Stimulated activated memory B cell treated with anti-CD40 and anti-IgM and Interleukin-4, amounts not matched to agents 10 μg/mL and 1 μg/mL and 100 μg/mL, for 72 hours (primary cell): Measurements from ENCODE around the gene HNRNPL.
A peak's percentile ranks its signal among the peaks of the same experiment; 100 is the strongest.

ENCODE experiments used
- ATAC-seq: fragments of 150-1000 bp; cut with Tn5 transposase; 2 replicates; pipeline ENCODE4 v1.10.0; 2021
- H3K27ac Mint-ChIP-seq: one replicate; pipeline ENCODE4 v1.8.0; 2022; ENCODE audit warnings: mild to moderate bottlenecking, mixed read lengths
- H3K27me3 Mint-ChIP-seq: one replicate; pipeline ENCODE4 v1.8.0; 2022; ENCODE audit warnings: mixed read lengths
- H3K36me3 Mint-ChIP-seq: one replicate; pipeline ENCODE4 v1.8.0; 2022; ENCODE audit warnings: mixed read lengths
- H3K4me1 Mint-ChIP-seq: one replicate; pipeline ENCODE4 v1.8.0; 2022; ENCODE audit warnings: mixed read lengths
- H3K4me3 Mint-ChIP-seq: one replicate; pipeline ENCODE4 v1.8.0; 2022; ENCODE audit warnings: mild to moderate bottlenecking, moderate library complexity, mixed read lengths
- H3K9me3 Mint-ChIP-seq: one replicate; pipeline ENCODE4 v1.8.0; 2022; ENCODE audit warnings: mixed read lengths

Gene HNRNPL

DNA sequence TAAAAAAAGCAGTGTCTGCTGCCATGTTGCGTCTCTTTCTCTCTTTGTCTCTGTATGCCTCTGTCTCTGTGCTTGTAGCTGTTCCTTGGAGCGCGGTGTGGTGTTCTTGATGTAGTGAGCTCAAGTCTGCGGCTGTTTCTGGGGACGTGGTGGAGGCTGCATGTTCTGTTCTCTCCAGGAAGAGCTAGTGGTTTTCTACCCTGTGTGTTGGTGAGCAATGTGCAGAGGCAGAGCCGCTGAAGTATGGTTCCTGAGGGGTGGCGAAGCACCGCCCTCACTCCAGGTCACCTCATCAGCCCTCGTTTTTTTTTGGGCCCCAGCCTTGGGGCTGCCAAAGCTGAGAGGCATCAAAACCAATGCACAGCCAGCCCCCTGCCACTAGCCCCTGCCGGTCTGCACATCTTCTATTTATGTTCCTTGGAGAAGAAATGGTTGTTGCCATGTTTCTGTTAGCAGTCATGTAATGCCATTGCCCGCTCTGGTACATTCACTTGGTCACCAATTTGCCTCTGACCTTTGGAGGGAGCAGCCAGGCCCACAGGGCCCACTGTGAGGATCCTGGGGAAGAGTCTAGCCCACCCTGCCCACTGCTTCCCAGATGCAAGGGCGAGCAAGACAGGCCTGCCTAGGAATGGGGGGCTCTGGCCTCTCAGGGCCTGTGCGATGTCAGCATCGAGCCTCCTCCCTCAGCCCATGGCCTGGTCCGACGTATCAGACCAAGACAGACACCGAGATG is 7.2 kb downstream of the HNRNPL start:
- no peaks in the 10 kb centered on the region for H3K9me3 Mint-ChIP-seq
- peaks cover 72% of the 10 kb centered on the region for H3K4me1 Mint-ChIP-seq
- H3K27me3 Mint-ChIP-seq, result no peaks in the 10 kb centered on the region
- peaks cover 86% of the 10 kb centered on the region for H3K36me3 Mint-ChIP-seq
- peak overlapping the region; percentile 68 for H3K27ac Mint-ChIP-seq
- H3K4me3 Mint-ChIP-seq, result peak overlapping the region; percentile 63
- peak; percentile 93 for ATAC-seq

DNA sequence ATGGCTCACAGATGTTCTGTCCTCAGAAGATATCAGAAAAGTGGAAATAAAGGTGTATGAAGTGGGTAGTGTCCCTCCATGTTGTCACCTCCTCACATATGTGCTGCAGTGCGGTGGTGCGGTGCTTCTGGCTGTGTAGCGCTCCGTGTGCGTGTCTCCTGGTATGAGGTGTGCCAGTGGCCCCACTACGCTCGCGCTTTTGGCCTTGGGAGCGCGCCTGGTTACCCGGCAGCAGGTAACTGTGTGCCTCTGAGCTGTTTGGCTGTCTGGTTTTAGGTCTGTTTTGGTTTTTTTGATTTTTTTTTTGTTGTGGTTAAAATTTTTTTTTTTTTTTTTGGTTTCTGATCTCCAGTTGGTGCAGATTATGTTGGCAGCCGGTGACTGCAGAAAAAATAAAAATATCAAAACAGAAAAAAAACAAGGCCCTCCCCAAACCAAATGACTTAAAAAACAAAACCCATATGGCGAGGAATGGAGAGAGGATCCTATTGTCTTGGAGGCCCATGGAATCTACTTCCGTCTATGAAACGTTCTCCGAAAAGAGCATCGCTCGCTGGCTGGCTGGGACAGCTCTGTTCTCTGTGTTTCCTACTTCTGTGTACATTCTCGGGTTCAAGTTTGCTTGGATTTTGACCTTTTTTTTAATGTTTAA is 7.9 kb downstream of the HNRNPL start:
- Mint-ChIP-seq H3K27ac (peak overlapping the region; percentile 68), H3K4me1 (peaks cover 70% of the 10 kb centered on the region), H3K27me3 (no peaks in the 10 kb centered on the region), H3K36me3 (peaks cover 87% of the 10 kb centered on the region), H3K9me3 (no peaks in the 10 kb centered on the region), H3K4me3 (no peak overlapping the region)
- no peak for ATAC-seq

DNA sequence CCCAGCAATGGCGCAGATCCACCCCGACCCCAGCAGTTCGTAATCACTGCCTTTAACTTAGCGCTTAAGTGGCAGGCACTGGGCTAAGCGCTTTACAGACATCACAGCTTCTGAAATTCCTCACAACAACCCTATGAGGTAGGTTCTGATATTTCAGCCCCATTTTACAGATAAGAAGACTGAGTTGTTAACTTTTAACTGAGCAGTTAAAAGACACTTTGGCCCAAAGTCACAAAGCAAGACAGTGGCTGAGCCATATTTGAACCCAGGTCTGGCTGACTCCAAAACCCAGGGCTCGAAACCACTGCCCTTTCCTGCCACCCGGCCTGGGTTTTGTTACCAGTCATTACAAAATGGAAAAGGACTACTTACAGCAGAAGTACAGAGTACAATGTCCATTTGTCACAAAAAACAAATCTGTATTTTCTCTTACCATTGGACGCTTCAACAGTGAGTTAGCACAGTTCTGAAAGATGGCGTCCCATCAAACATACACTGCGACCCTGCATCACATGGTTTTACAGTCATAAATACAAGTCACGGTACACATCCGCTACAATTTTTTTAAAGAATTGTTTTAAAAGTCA is 8.5 kb downstream of the HNRNPL start:
- no peak overlapping the region for H3K4me3 Mint-ChIP-seq
- no peaks in the 10 kb centered on the region for H3K27me3 Mint-ChIP-seq
- ATAC-seq, result no peak
- H3K4me1 Mint-ChIP-seq, result peaks cover 69% of the 10 kb centered on the region
- peaks cover 89% of the 10 kb centered on the region for H3K36me3 Mint-ChIP-seq
- H3K27ac Mint-ChIP-seq, result no peak overlapping the region
- H3K9me3 Mint-ChIP-seq, result no peaks in the 10 kb centered on the region

DNA sequence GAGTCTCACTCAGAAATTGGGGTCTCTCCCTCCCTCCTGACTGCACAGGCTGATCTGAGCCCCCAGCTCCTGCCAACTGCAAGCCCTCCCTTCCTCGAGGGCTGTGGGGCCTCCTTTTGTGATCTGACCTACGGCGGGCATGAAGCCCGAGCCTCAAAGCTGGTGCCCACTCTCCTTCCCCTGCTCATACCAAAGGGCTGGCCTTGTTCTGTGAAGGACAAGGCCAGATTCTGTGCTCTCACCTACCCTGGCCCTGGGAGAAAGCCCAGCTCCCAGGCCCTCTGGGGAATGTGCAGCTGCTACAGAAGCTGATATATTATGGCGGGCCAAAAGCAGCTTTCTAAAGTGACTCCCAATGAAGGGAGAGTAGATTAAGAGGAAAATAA is 9.2 kb downstream of the HNRNPL start:
- Mint-ChIP-seq H3K36me3 (peaks cover 88% of the 10 kb centered on the region), H3K27ac (no peak overlapping the region), H3K4me1 (peaks cover 62% of the 10 kb centered on the region), H3K9me3 (no peaks in the 10 kb centered on the region), H3K27me3 (no peaks in the 10 kb centered on the region), H3K4me3 (no peak overlapping the region)
- no peak for ATAC-seq

DNA sequence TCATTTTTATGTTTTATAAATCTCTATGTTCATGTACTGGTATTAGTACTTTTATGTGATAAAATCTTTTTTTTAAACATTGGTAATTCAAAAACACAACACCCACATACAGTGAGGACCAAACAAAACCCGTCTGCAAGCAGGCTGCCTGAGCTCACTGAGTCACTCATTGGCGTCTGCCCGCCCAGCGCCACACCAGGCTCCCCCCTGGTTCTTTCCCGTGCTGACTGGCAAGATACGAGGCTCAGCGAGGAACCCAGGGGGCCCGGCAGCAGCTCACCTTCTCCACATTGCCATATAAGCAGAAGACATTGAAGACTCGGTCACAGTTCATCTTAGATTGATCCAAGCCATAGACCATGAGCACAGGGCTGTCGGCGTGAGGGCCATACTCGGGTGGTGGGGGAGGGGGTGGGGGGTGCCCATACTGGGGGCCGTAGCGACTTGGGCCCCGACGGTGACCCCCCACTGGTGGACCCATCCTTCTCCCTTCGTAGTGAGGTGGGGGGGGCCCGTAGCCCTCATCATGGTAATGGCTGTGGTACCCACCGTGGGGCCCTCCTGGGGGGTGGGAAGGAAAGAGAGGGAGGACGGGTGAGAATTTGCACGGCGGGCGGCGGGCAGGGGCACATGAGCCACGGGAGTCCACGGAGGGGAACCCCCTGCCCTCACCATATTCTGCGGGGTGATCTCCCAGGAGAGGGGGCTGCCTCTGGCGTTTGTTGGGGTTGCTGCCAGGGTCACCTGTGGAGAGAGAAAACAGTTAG is 9.8 kb downstream of the HNRNPL start:
- ATAC-seq, result peak; percentile 49
- peak overlapping the region; percentile 39 for H3K4me3 Mint-ChIP-seq
- peaks cover 83% of the 10 kb centered on the region for H3K36me3 Mint-ChIP-seq
- H3K27me3 Mint-ChIP-seq, result no peaks in the 10 kb centered on the region
- H3K9me3 Mint-ChIP-seq, result no peaks in the 10 kb centered on the region
- no peak overlapping the region for H3K27ac Mint-ChIP-seq
- peaks cover 56% of the 10 kb centered on the region for H3K4me1 Mint-ChIP-seq

DNA sequence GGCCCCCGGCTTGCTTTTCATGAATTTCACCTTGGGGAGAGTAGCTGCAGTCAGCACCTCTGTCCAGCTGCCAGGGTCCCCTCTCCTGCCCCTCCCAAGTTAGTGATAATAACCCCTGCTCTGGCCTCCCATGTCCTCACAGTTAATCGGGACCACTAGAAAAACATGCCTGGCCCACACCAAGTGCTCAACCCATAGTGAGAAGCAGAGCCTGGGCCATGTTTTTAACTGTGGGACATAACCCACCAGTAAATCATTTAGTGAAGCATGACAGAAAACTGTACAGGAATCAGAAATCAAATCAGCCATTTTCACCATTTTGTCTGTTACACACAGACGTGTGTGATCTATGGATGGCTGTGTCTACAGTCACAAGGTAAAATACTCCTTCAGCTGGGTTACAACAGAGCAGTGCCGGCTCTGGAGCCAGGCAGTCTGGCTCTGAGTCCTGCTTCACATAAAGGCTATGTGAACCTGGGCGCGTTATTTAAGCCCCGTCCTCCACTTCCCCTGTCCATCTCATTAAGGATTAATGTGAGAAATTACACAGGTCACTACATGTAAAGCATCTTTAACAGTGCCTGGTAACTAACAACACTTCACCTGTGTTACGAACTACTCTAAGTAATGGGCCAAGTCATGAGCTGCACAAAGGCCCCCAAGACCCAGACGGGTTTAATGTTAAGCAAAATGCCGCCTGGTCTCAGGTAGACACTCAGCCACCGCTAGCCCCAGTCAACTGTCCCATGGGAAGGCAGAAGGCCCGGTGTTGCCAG is 10.6 kb downstream of the HNRNPL start:
- no peaks in the 10 kb centered on the region for H3K27me3 Mint-ChIP-seq
- H3K27ac Mint-ChIP-seq, result peak overlapping the region; percentile 69
- H3K4me3 Mint-ChIP-seq, result no peak overlapping the region
- H3K36me3 Mint-ChIP-seq, result peaks cover 74% of the 10 kb centered on the region
- no peak for ATAC-seq
- H3K9me3 Mint-ChIP-seq, result no peaks in the 10 kb centered on the region
- H3K4me1 Mint-ChIP-seq, result peaks cover 48% of the 10 kb centered on the region

DNA sequence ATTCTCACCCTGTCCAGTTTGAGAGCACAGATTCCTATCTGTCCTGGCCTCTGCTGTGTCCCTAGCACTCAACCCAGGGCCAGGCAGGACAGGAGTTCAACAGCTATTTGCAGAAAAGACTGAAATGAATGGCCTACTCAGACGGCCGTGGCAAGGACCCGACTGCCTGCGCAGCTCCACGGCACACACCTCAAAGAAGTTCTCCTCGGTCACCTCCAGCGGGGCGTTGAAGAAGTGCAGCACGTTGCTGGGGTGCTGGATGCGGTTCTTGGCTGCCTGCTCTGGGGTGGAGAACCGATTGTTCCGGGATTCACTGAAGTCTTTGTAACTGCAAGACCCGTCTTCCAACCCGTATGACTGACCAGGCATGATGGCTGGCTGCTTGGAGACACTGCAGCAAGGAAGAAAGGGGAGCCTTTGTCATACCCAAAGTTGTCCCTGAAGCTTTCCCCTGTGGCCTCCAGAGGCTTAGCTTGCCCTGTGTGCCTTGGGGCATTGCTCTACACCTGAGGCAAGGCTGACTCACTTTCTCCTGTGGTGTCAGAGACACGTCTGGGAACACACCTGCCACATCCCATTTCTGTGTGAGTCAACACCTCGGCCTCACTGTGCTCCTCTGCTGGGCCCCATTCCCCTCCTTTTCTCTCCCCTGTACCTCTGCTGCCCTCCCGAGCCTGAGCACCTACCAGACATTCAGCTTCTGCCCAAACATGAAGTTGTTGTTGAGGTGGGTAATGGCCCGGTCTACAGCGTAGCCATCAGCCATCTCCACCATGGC is 11.4 kb downstream of the HNRNPL start:
- no peak for ATAC-seq
- H3K27me3 Mint-ChIP-seq, result no peaks in the 10 kb centered on the region
- peaks cover 40% of the 10 kb centered on the region for H3K4me1 Mint-ChIP-seq
- peak overlapping the region; percentile 69 for H3K27ac Mint-ChIP-seq
- no peak overlapping the region for H3K4me3 Mint-ChIP-seq
- H3K9me3 Mint-ChIP-seq, result no peaks in the 10 kb centered on the region
- H3K36me3 Mint-ChIP-seq, result peaks cover 67% of the 10 kb centered on the region

DNA sequence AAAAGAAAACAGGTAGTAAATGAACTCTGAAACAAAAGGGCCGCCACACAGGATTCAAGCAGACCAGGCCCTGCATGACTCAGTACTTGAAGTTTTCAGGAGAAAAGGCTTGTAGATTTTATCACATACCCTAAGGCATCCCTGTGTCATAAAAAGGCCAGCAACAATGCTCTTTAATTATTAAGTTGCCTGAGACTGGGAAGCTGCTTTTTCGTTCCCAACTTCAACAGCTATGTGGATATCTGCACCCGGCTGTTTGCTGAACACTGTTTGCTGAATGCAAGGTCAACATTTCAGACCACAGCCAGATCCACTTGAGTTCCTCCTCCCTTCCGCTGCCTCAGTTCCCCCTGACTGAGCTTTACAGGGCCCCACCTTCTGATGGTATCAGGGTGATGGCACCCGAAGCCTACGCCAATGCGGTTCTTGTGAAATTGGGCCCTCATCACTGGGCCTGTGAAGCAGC is 12.1 kb downstream of the HNRNPL start:
- H3K4me3 Mint-ChIP-seq, result no peak overlapping the region
- H3K9me3 Mint-ChIP-seq, result no peaks in the 10 kb centered on the region
- H3K36me3 Mint-ChIP-seq, result peaks cover 60% of the 10 kb centered on the region
- ATAC-seq, result no peak
- no peaks in the 10 kb centered on the region for H3K27me3 Mint-ChIP-seq
- H3K4me1 Mint-ChIP-seq, result peaks cover 35% of the 10 kb centered on the region
- H3K27ac Mint-ChIP-seq, result no peak overlapping the region

DNA sequence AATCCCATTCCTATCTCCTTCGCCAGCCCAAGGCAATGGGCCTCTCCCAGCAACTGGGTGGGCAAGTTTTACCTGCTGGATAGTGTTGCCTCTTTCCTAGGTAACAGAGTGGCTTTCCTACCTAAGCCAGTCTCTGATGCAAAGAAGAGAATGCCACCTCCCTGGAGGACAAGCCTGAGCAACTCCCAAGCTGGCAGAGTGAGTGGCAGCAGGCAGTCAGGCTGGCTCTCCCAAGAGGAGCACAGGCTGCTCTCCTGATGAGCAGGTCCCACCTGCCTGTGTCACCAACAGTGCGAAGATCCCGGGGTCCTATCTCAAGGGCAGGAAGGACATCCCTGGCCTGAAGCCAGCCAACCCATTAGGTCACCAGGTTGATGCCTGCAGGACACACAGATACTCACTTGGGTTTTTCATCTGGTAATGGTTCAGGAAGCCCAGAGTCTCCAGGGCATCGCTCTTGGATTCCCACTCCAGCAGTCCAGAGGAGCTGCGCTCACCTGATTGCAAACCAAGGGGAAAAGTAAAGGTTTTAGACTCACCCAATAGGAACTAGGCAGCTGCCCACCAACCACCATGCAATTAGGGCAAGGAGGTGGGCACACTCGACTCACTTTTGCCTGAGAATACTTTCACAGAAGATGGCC is 12.7 kb downstream of the HNRNPL start:
- ATAC-seq, result no peak
- no peaks in the 10 kb centered on the region for H3K27me3 Mint-ChIP-seq
- no peak overlapping the region for H3K4me3 Mint-ChIP-seq
- peaks cover 35% of the 10 kb centered on the region for H3K4me1 Mint-ChIP-seq
- H3K36me3 Mint-ChIP-seq, result peaks cover 54% of the 10 kb centered on the region
- no peaks in the 10 kb centered on the region for H3K9me3 Mint-ChIP-seq
- no peak overlapping the region for H3K27ac Mint-ChIP-seq

DNA sequence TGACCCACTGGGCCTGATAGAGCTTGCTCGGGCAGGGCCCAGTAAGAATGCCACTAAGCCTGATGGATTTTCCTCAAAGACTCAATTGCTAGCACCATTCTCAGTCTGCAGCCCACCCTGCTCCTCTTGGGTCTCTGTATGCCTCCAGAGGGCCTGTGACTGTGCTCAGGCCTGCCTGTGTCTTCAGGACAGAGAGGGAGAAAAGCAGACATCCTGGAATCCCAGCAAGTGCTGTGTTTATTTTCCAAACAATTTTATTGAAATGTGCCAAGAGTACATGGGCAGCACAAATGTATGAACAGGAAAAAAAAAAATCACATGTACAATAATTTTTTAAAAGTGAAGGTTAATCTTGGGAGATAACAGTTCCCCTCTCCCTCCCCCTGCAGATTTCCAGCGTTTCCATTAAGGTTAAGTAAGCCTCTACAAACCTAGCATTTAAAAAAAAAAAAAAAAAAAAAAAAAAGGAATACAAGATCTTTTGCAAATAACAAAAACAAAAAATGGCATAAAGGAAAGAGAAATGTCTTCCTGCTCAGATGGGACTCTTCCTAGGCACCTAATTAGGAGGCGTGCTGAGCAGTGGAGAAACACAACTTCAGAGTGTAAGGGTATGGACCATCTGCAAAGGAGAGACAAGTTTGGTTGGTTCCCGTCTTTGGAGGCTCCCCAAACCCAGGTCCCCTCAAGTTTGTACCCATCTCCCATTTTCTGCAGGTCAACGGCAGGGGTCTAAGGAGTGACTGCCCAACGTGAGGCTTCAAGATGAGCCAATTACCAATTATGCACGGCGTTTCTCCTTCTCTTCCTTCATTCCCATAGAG is 13.4 kb downstream of the HNRNPL start:
- ATAC-seq, result no peak
- peaks cover 49% of the 10 kb centered on the region for H3K36me3 Mint-ChIP-seq
- H3K4me1 Mint-ChIP-seq, result peaks cover 36% of the 10 kb centered on the region
- H3K4me3 Mint-ChIP-seq, result no peak overlapping the region
- no peaks in the 10 kb centered on the region for H3K9me3 Mint-ChIP-seq
- H3K27ac Mint-ChIP-seq, result no peak overlapping the region
- no peaks in the 10 kb centered on the region for H3K27me3 Mint-ChIP-seq

DNA sequence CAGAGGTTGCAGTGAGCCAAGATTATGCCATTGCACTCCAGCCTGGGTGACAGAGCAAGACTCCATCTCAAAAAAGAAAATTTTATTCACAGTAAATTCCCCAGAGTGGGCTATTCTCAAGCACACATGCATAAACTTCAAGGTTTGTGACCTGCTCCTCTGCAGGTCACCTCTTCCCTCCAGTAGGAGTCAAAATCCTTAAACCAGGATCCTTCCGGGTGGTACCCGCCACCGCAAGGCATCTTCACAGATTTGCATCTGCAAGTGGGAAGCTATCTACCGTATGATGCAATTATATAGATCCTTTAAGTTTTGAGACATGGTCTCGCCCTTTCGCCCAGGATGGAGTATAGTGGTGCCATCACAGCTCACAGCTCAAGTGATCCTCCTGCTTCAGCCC is 15.2 kb downstream of the HNRNPL start:
- H3K27me3 Mint-ChIP-seq, result no peaks in the 10 kb centered on the region
- H3K27ac Mint-ChIP-seq, result no peak overlapping the region
- ATAC-seq, result no peak
- H3K4me3 Mint-ChIP-seq, result no peak overlapping the region
- H3K36me3 Mint-ChIP-seq, result peaks cover 44% of the 10 kb centered on the region
- H3K4me1 Mint-ChIP-seq, result peaks cover 40% of the 10 kb centered on the region
- H3K9me3 Mint-ChIP-seq, result no peaks in the 10 kb centered on the region

DNA sequence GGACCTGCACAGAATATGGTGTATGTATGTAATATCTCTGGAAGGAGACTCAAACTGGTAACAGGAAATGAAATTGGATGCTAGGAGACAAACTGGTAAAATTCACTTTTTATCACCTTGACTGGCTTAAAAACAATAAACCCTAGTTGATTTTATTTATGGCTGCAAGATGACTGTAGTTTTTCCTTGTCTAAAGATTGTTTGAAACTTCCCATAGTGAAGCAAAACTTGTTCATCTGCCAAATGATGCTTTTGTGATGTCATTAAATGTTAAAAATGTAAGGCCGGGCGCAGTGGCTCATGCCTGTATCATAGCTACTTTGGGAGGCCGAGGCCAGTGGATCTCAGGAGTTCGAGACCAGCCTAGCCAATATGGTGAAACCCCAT is 15.7 kb downstream of the HNRNPL start:
- H3K27me3 Mint-ChIP-seq, result no peaks in the 10 kb centered on the region
- ATAC-seq, result no peak
- no peak overlapping the region for H3K27ac Mint-ChIP-seq
- peaks cover 41% of the 10 kb centered on the region for H3K36me3 Mint-ChIP-seq
- no peaks in the 10 kb centered on the region for H3K9me3 Mint-ChIP-seq
- H3K4me1 Mint-ChIP-seq, result peaks cover 38% of the 10 kb centered on the region
- no peak overlapping the region for H3K4me3 Mint-ChIP-seq

DNA sequence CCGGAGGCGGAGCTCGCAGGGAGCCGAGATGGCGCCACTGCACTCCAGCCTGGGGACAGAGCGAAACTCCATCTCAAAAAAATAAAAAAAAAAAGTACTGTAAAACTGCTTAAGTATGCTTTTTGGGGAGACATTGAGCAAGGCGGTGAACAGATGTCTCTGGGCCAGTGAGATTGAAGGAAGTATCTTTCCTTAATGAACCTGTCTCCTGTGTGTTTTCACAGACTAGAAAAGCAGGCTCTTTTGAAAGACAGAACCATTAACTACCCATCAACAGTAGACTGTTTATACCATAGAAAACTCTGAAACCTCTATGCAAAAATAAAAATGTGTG is 16.7 kb downstream of the HNRNPL start:
- peaks cover 38% of the 10 kb centered on the region for H3K36me3 Mint-ChIP-seq
- H3K4me3 Mint-ChIP-seq, result no peak overlapping the region
- H3K27me3 Mint-ChIP-seq, result no peaks in the 10 kb centered on the region
- peak overlapping the region; percentile 99 for H3K27ac Mint-ChIP-seq
- H3K9me3 Mint-ChIP-seq, result no peaks in the 10 kb centered on the region
- ATAC-seq, result no peak
- peaks cover 35% of the 10 kb centered on the region for H3K4me1 Mint-ChIP-seq
